Fibroblast of gingiva (primary cell): ENCODE data around the gene NUCB2.

Source experiments
- DNase-seq: peaks from one replicate; pipeline ENCODE4 v3.0.0-alpha.2; 2011; ENCODE audit warnings: low read depth

The NUCB2 gene

DNA sequence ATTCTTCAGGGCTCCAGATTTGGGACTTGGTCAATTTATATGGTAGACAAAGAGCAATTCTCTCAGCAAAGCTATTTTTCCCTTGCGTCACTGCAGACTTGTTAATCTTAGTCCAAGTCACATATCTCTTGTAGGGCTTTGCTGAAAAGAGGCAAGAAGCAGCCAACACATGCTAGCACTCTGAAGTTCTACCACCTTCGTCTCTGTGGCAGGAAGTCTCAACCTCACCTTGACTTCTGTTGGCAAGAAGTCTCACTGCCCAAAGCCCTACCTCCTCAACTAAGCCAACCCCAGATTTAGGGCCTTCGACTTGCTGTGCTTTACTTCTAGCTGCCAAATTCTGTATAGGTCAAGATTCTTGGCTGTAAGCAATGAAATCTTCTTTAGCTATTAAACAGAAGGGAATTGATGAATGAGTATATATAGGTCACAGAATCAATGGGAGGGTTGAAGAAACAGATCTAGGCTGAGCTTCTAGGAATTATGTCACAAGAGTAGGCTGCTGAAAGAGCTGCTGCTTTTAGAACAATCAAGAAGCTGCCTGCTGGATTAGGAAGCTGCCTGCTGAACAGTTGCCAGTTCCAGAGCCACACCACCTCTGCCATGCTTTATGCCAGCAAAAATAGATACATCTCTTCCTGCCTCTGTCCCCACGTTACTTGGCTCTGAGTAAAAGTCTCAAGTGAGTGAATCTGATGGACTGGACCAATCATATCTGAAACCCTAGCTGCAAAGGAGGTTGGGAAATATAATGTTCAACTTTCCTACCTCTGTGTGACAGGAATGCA is 57.5 kb downstream of the NUCB2 start:
- DNase-seq, result no peak

DNA sequence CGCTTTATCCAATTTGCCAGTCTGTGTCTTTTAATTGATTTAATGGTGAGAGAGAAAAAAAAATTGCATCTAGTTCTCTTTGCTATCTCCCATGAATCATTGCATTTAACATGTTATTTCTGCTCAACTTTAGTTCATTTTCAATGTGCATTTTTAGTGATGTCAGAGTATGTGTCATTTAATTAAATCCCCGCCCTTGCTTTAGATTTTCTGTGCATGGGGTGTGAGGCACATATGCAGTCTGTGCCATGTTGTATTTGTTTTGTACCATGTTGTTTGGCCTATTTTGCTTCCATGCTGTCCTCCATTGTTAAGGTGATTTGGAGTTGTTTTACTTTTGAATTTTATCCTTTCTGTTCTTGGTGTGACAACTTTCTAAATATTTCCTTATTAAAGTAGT is 66.7 kb downstream of the NUCB2 start:
- DNase-seq, result no peak

DNA sequence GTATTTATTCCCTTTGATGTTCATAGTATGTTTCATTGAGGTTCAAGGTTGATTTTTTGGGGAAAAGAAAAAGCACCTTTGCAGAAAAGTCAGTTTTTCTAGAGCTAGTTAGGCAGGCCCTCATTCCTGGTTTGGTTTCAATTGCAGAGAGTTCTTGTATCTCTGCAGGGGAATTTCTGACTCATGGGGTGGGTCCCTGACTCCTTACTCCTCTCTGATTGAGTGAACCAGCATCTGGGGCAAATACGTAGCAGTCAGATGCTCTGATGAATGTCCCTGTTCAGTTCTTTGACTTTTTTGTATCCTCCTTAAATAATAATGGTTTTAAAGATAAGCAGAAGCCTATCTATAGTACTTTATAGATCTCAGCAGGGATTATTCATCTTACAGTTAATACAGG is 67.4 kb downstream of the NUCB2 start:
- peak; percentile 83 for DNase-seq

DNA sequence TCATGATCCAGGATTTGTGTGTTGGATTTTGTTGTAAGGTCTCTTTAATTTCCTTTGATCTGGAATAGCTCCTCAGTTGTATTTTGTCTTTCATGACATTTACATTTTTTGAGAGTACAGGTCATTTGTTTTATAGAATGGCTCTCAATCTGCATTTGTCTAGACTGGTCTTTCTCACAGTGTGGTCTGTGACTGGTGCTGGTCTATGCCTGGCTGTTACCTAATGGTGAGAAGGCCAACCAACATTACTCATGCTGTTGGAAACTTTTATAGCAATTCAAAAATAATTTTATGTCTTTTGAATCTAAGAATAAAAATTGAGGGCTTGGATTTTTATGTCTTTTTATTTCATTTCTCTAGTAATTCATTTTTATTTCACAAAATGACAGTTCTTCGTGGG is 71.1 kb downstream of the NUCB2 start:
- no peak for DNase-seq

DNA sequence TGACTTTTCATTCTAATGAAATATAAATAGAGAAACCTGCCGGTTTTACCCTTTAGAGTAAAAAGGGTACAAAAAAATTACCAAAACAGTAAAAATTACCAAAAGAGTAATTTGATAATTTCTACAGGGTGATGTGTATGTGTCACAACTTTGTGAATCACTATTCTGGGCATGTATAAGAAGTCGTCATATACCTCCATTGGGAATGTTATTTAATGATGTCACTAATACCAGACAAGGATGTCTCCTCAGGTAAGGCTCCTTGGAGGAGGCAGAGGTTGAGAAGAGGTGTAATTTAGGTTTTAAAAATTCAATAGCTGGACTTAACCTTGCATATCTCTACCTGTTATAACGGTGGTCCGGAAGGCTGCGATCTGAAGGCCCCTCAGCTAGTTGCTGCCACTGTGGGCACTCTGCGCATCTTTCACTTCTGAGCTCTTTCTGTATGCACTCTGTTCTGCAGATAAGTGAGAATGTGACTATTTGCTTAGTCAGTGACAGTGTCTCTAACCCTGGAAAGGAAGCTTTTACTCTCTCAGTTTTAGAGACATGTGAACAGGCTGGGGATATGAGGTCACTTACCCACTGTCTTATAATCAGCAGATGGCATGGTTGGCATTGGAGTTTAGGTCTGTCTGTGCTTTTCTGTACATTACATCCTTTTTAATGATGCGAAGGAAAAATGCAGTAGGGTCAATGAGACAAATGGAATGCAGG is 74.1 kb downstream of the NUCB2 start:
- DNase-seq, result no peak

DNA sequence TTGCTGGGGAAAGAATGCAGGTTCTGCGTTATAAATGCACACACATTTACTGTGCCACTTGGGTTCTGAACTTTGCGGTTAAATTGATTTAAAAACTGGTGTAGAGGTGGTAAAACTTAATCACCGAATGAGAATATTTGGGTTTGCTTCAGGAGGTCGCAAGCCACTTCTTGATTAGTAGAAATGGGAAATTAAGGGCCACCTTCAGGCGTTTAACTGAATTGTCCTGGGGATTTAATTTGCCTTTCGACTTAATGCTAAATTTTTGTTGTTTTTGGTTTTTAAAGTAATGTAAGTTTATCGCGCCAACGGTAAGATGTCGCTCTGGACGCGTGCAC is 74.6 kb downstream of the NUCB2 start:
- DNase-seq, result no peak

DNA sequence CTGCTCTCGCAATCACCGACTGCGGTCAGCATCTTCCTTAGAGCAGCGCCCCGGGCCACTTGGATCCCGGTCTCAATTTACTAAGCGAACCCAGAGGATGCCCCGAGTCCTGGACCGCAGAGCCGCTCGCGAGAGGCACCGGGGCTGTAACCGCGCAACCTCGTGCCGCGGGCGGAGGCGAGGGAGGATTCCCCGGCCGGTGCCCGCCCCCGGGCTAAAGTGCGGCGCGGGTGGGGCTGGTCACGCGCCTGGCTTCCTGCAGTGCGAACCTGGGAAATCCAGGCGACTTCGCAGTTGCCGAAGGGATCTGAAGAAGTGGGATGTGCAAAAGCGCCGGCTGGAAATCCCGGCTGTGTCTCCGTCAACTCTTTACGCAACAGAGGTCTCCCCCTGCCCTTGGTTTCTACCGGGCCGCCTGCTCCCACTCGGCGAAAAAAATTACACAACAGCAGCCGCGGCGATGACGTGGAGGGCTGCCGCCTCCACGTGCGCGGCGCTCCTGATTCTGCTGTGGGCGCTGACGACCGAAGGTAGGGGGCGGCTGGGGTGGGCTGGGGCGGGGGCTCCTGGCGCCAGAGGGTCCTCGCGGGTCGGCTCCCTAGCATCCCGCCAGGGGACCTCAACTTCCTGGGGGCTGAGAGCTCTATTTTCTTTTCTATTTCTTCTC is 75.1 kb downstream of the NUCB2 start, which contains the start of gene NCR3LG1:
Gene NCR3LG1, plus strand, starts transcription at position 291 of the 667 bp plus-strand sequence. Its CDS starts 170 bp downstream, at position 461.
- DNase-seq, result peak; percentile 59

DNA sequence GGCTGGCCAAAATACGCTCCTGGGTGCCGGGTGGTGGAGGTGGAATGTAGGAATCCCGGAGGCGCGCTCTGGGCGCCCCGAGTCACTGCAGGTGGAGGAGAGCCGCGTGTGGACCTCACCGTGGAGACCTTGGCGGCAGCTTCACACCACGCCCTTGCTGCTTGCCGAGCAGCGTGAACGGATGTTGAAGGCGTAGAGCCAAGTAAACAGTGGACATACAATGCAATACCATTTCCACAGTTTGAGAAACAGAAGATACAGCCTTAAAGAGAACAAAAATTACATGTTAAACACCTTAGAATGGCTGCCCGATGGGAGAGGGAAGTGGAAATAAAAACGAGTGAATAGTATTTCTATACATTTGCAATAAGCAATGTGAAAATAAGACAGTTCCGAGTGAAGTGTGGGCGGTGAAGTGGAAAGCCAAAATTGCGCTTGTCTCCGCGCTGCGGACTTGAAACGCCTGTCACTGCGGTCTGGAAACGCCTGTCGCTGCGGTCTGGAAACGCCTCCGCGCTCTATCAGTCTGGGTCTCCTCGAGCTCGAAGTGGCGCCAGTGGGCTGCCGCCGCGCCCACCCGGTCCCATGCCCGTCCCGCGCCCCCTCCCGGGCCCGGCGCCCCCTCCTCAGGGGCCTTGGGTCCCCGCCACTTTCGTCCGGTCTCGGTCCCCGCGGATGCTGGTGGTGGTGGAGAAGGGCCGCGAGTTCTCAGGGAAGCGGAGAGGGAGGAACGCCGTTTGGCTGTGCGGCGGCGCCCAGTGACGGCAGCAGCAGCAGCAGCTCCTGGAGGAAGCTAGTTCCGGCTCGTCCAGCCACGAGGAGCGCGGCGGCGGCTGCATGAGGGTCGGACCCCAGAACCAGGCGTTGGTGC is 76.6 kb downstream of the NUCB2 start:
- peak; percentile 79 for DNase-seq

DNA sequence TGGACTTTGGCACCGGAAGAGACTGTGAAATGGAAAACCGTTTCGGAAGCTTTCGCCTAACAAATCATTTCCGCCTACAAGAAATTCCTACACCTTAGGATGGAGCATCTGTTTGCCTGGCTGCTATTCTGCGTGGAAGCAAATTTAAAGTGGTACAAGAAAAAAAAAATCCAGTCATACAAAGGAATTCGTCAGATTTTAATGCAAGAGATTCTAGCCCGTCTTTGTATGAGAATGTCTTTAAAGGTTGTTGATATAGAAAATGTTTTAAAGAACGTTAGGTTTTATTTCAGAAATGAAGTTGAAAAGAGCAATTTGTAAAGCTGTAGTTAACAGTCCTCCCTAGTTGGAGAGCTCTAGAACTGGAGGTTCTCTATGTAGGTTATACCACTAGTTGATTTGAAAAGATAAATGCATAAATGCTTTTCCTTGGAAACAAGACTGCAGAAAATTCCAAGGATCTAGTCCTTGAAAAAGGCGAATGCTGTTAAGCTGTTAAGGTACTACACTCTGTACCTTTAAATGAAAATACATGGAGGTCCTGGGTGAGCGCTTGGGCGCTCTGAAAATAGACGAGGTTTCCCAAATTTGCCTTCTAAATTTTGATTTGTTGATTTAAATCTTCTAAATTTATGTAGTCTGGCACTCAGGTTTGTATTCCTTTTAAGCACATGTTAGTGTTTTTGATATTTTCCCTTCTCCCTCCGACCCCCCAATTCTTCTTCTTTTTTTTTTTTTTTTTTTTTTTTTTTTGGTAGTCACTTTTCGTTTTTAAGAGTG is 77.5 kb downstream of the NUCB2 start:
- DNase-seq, result no peak

DNA sequence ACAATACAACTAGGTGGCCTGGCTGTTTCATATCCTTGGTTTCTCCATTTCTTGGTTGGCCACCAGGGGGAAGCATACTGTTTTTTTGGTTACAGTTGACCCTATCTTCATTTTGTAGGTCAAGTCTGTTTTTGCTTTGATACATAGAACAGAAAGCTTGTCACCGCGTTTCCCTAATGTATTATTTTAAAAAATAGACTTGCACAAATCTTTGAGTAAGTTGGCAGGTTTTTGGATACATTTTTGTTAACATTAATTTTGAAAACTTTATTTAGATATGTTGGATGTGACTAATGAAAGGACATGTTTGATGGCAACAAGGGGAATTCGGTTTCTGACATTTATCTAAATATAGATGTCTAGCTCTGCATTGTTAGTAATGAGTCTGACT is 78.1 kb downstream of the NUCB2 start:
- DNase-seq, result peak; percentile 58

DNA sequence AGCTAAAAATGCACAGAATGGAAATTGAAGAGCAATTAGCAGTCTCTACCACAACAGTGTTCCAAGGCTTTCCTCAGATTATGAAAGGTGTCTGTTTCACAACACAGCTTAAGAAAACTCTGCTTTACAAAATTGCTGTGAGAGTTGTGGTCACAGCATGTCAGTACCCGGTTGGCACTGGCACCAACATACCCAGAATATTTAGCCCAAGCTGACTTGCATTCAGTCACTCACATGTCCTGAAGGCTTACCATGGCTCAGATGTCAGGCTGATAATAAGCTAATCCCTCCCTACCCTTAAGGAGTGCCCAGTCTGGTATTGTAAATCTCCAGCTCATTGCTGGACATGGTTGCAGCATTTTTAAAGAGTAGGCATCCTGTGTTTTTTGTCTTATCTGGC is 90.0 kb downstream of the NUCB2 start:
- DNase-seq, result peak; percentile 55

DNA sequence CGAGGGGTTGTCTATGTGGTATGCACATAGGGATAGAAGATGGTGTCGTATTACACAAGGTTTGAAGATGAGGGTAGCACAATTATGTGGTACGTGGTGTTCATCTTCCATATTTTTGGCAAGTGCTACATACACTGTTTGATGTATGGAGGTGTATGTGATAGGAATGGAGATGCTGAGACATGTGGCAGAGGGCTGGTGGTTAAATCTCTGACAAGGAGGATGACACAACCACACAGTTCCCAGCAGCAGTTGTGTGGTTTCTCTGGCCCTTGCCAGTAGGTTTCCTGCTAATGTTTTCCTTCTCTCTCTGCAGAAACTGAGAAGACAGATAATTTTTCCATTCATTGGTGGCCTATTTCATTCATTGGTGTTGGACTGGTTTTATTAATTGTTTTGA is 92.0 kb downstream of the NUCB2 start:
- no peak for DNase-seq

DNA sequence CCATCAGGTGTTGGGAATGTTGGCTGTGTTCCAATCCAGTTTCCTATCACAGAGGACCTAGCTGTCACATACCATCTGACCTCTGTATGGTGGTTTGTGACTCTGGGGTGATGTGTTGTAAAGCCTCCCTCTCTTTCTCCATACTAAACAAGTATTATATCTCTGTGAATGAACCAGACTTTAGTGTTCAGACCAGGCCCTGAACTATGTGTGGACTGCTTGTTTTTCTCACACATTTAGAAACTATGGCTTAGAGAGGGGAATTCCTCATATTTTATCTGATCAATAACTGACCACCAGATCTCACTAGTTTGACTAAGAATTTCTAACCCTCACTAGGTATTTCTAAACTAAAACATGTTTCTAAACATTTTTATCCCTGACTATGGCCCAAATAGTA is 92.6 kb downstream of the NUCB2 start:
- no peak for DNase-seq

DNA sequence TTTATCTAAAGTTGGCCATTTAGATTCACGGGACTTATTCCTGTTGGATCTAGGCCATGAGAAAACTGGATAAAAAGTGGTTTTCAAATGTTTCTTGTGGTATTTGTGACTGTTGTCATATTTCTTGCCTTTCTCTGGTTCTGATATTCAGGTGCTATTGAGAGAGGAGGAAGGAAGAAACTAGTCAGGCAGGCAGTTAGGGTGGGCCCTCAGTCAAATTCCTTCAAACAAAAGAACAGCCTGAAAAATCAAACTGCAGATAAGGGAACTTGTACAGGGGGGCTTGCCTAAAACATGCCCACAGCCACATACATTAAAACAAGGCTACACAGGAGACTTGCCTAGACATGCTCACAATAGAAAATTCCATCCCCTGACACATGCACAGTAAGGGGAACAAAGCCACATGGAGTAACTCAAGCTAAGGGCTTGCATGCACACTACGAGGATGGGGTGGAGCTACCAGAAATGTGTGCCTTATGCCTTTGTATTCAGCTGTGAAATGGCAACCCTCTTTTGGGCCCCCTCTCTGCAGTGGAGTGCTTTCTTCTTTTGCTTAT is 93.2 kb downstream of the NUCB2 start:
- DNase-seq, result no peak

DNA sequence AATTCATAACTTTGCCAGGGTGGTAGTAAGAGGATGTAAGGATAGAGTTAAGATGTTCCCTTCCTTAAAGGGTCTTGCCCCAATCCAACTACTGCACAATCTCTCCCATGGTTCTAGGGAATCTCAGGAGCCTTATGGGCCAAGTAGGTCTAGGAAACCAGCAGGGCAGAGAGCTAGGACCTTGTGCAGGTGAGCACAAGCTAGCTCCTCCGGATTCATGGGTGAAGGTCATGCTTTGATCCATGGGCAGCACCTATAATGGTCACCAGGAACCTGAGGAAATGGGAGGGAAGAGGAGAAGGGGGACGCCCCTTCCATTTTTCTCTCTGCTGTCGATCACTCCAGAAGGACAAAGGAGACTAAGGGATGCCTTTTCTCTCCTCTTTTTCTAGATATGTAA is 95.1 kb downstream of the NUCB2 start:
- DNase-seq, result peak; percentile 49

DNA sequence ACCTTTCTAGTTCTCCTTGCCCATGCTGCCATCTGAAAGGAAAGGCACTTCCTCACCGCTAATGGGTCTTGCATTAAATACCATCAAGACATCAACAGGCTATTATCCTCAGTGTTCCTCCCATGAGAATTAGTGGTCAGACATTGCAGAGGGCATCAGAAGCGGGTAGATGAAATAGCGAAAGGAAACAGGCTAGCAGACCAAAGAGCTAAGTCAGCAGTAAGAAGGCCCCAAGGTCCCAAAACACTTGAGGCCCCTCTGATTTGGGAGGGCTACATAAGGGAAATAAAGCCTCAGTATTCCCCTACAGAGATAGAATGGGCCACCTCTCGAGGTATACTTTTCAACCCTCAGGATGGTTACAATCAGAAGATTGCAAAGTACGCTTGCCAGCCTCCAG is 99.0 kb downstream of the NUCB2 start:
- no peak for DNase-seq

DNA sequence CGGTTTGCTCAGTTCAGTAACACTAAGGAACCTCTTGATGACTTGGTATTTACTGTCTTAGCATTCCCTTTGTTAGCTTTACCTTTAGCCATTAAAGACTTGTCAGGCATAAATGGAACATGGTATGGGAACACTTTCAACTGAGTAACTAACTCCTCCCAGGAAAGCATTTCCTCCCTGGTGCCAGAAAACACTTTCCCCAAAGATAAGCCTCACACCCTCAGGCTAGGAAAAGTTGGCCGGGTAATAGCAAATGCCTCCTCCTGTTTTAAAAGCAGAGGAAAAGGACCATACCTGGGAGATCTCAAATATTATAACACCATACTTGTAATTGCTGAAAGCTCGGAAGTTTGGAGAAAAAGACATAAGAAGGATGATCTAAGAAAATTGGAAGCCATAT is 100.0 kb downstream of the NUCB2 start:
- DNase-seq, result no peak

DNA sequence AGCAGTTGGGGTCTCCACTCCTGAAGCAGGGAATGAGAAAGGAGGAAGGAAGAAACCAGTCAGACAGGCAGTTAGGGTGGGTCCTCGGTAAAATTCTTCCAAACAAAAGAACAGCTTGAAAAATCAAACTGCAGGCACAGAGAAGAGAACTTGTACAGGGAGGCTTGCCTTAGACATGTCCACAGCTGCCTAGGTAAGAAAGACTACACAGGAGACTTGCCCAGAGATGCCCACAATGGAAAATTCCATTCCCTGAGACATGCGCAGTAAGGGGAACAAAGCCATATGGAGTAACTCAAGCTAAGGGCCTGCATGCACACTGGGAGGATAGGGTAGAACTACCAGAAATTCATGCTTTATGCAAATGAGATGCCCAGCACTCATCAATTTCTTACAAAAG is 102.1 kb downstream of the NUCB2 start:
- DNase-seq, result no peak

DNA sequence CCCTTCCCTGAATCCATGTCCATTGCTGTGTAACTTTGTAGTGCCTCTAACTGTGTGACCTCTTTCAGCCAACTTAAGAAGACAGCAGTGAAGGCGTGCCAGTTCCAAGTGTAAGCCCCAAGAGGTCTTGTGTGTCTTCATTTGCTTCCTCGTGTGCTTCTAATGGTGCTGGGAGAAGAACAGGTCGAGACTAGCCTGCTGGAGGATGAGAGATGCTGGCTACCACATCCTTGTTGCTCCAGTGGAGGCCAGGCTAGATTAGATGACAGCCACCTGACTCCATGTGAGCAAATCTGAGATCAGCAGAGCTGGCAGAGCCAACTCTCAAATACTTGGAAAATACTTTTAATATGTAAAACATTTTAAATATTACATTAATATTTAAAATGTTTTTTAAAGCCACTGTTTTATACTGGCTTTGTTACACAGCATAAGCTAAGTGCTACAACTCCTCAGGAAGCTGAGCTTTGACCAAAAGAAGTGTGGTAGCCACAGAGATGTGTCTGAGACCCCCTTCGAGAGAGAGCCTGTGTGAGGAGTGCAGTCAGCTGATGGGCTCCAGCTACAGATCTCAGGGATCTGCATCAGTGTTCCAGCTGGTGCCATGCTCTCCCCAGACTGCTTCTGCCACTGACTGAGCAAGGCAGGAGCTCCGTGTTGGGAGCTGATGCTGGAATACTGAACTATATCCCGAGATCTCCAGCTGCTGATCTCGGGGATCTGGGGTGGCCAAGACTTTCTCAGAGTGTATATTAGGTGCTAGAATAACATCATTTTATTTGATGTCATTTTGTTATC is 103.0 kb downstream of the NUCB2 start:
- DNase-seq, result no peak

DNA sequence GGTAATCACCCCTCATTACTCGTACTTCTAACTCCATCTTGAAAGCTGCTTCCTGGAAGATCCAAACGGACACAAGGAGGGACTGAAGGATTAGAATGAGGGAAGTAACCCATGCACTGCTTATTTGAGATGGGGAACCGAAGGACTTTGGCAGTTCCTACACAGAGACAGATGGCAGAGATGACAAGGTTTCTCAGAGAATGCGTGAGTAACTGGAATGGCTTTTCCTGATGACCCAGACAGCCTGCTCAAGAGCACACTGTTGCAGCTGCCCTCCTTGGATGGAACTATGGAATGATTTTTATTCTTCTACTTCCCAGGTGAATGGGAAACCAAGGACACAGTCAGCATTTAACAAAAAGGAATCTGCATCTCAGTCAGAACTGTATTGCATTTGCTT is 104.6 kb downstream of the NUCB2 start:
- DNase-seq, result no peak
